Right atrium auricular region (tissue), 2 donors: Measurements from ENCODE around the gene TMEM121. TPM values are rescaled to one million over a fixed set of nuclear protein-coding genes. Genes with fewer than 3 reads are reported as not detected.

ENCODE experiments used
- DNase-seq: peaks from one replicate; pipeline ENCODE4 v3.0.0-alpha.2; 2019; ENCODE audit warnings: low spot score
- H3K27ac ChIP-seq, 2 donors: fragments of 200-600 bp; sonication (generic); 1 replicate in 1 of 2; 2 replicates in 1 of 2; pipeline ENCODE4 v1.5.1; 2016 to 2019
- H3K27me3 ChIP-seq, 2 donors: fragments of 200-600 bp; sonication (generic); one replicate each; pipeline versions ENCODE4 v1.5.1 to v1.6.0; 2017 to 2019
- H3K36me3 ChIP-seq: fragments of 200-600 bp; sonication (generic); one replicate; pipeline ENCODE4 v1.5.1; 2016
- H3K4me1 ChIP-seq, 2 donors: fragments of 200-600 bp; sonication (generic); one replicate each; pipeline versions ENCODE4 v1.5.1 to v1.6.0; 2017 to 2019
- H3K4me3 ChIP-seq, 2 donors: fragments of 200-600 bp; sonication (generic); 1 replicate in 1 of 2; 2 replicates in 1 of 2; pipeline ENCODE4 v1.5.1; 2017 to 2019; ENCODE audit warnings: mild to moderate bottlenecking in 1 of 2, moderate library complexity in 1 of 2
- H3K9me3 ChIP-seq, 2 donors: fragments of 200-600 bp; sonication (generic); one replicate each; pipeline ENCODE4 v1.5.1; 2019
- total RNA-seq, 2 donors: library from RNA; depleted of rRNA; stranded (reverse); fragments of >200 nt; gene quantifications; one replicate each; pipeline ENCODE4 v1.1.0, GENCODE V29; 2016
- TF ChIP-seq, protein P1 (sequence below), 2 donors: fragments of 200-600 bp; sonication (generic); IDR thresholded peaks; one replicate each; pipeline ENCODE4 v1.5.1; 2019; ENCODE audit warnings: antibody characterized with exemption in 2 of 2

Gene TMEM121
- total RNA-seq, 2 donors from 2014 or later: 3.4 to 5.8 TPM

DNA sequence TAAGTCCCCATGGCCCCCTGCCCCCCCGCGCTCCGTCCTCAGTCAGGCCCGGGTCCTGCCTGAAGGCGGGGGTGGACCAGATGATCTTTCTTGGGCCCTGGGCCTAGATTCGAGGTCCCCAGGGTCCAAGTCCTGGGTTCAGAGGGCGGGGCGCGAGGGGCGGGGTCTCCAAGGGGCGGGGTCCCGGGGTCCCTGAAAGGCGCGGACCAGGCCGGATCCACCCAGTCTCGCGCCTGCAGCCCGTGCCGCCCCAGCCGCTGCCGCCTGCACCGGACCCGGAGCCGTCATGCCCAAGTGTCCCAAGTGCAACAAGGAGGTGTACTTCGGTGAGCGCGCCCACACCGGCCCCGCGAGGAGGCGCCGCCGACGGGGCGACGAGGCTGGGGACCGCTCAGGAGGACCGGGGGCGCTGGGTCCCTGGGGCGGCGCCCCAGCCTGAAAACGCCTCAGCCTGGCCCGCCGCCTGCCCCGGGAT lies 39.4 kb upstream of the TMEM121 start:
- peaks cover 0 to 91% of the 10 kb centered on the region in 2 donors for H3K4me1 ChIP-seq

DNA sequence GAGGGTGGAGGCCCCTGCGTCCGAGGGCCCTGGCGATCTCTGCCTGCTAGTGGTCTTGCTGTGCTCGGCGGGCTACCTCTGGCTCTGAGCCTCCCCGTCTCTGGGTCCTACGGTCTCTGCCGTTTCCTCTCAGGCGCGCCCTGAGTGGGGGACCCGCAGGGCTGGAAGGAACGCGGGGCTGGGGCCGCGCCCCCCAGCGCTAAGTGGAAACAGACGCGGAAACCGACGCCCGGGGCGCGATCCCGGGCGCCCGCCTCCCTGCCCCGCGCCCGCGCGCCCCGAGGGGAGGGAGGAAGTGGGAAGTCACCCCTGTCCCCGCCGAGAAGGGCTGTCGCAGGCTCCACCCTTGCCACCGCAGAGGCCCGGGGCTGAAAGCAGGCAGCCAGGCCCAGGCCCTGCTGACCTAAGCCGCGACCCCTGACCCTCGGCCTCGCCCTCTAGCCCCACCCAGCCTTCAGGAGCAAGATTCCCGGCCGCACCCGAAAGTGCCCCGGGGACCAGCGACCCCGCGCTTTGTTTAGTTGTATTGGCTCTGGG lies 38.9 kb upstream of the TMEM121 start:
- DNase-seq: peak; percentile 65
- Histone ChIP-seq H3K9me3 (no peaks in the 10 kb centered on the region), H3K36me3 (no peaks in the 10 kb centered on the region), H3K4me1 (peaks cover 0 to 90% of the 10 kb centered on the region in 2 donors), H3K27me3 (no peaks in the 10 kb centered on the region), H3K4me3 (peak overlapping the region; percentile 62 to 69), H3K27ac (peak overlapping the region; percentile 95 to 98)
- TF ChIP-seq, protein P1, sequence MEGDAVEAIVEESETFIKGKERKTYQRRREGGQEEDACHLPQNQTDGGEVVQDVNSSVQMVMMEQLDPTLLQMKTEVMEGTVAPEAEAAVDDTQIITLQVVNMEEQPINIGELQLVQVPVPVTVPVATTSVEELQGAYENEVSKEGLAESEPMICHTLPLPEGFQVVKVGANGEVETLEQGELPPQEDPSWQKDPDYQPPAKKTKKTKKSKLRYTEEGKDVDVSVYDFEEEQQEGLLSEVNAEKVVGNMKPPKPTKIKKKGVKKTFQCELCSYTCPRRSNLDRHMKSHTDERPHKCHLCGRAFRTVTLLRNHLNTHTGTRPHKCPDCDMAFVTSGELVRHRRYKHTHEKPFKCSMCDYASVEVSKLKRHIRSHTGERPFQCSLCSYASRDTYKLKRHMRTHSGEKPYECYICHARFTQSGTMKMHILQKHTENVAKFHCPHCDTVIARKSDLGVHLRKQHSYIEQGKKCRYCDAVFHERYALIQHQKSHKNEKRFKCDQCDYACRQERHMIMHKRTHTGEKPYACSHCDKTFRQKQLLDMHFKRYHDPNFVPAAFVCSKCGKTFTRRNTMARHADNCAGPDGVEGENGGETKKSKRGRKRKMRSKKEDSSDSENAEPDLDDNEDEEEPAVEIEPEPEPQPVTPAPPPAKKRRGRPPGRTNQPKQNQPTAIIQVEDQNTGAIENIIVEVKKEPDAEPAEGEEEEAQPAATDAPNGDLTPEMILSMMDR (IDR thresholded peaks at IDR 0.05): no peak

More for the DNA sequence above, 39.4 kb upstream of the TMEM121 start:
- H3K36me3 ChIP-seq: no peaks in the 10 kb centered on the region
- H3K9me3 ChIP-seq: no peaks in the 10 kb centered on the region
- peak overlapping the region; percentile 95 to 98 for H3K27ac ChIP-seq
- peak; percentile 83 for DNase-seq
- TF ChIP-seq, protein P1 (IDR thresholded peaks at IDR 0.05): no peak
- peak overlapping the region; percentile 62 to 69 for H3K4me3 ChIP-seq
- H3K27me3 ChIP-seq: no peaks in the 10 kb centered on the region

DNA sequence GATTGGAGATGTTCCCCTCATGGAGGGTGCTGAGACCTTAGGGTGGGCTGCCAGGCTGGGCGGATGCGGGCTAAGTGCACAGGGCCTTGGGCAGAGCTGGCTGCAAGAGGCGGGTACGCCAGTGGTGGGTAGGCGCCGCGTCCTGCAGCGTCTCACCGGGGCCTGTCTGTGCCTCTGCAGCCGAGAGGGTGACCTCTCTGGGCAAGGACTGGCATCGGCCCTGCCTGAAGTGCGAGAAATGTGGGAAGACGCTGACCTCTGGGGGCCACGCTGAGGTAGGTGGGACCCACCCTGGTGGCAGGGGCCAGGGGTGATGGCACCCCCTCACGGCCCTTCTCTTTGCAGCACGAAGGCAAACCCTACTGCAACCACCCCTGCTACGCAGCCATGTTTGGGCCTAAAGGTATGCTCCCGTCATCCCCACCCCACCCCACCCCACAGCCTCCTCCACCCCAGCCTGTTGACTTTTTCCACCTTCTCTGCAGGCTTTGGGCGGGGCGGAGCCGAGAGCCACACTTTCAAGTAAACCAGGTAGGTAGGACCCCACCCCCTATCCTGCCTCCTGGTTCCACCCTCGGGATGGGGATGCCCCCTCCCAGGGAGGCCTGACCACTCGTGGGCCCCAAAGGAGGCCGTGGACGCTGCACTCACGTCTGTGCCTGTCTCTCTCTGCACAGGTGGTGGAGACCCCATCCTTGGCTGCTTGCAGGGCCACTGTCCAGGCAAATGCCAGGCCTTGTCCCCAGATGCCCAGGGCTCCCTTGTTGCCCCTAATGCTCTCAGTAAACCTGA lies 38.2 kb upstream of the TMEM121 start:
- Histone ChIP-seq H3K36me3 (no peaks in the 10 kb centered on the region), H3K4me1 (peaks cover 0 to 83% of the 10 kb centered on the region in 2 donors), H3K4me3 (peak overlapping the region; percentile 62 to 69), H3K9me3 (no peaks in the 10 kb centered on the region), H3K27ac (peak overlapping the region; percentile 95 to 98), H3K27me3 (no peaks in the 10 kb centered on the region)
- peak; percentile 62 for DNase-seq
- TF ChIP-seq, protein P1 (IDR thresholded peaks at IDR 0.05): no peak

DNA sequence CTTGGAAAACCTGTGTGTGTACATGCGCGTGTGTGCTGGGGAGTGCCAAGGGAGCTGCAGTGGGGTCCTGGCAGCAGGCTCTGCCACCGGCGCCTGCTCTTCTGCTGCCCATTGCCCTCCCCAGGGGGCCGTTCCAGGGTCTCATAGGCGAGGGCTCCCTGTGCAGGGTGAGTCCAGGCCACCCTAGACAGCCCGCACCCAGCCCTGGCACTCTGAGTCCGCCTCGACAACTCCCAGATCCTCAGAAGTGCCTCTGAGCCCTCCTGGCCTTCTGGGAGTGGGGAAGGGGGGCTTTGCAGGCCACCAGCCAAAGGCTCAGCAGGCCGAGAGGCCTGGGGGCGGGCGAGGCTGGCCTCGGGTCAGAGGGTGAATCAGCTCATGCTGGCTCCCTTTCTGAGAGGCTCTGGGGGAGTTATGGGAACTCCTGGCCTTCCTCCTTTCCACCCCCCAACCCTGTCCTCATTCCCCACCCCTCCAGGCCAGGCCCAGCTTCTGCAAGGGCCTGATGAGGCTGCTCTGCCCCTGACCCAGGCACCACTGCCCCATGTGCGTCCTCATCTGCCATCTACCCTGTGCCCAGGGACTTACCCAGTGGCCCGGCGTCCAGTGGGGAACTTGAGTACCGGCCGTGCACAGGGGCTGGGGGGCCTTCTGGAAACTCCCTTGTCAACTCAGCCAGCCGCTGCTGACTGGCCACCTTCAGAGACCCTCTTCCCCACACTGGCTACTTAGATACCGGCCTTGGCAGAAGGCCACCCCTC lies 37.4 kb upstream of the TMEM121 start:
- Histone ChIP-seq H3K36me3 (no peaks in the 10 kb centered on the region), H3K27me3 (no peaks in the 10 kb centered on the region), H3K4me1 (peaks cover 0 to 75% of the 10 kb centered on the region in 2 donors), H3K27ac (peak overlapping the region; percentile 95 to 98), H3K4me3 (peak overlapping the region; percentile 62 to 69), H3K9me3 (no peaks in the 10 kb centered on the region)
- peak; percentile 65 for DNase-seq
- TF ChIP-seq, protein P1 (IDR thresholded peaks at IDR 0.05): no peak

DNA sequence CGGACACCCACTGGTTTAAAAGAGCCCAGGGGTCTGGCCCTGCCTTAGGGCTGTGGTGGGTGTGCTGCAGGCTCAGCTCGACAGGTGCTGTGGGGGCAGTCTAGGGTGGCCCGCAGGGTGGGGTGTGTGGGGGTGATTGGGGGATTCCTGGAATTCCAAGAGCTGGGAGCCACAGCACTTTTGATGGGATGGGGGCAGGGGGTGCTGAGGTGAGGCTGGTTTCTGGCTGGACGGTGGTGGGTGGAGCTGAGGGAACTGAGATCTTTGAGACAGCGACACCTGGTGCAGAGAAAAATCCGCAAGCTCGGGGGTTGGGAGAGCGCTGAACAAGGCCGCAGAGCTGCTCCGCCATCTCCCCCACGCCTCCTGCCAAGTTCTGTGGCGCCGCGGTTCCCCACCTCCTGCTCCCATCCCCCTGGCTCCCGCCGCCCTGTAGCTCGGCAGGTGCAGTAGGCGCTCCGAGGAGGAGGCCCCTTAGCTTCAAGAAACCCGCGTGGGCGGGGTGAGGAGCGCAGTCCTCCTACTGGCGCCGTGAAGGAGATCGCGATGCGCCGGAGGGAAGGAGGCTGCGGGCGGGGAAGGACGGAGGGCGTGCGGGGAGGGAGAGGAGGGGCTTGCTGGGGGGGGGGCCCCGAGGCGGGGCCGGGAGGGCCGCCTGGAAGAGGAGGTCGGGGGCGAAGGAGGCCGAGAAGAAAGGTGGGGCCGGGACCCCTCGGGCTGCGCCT lies 36.7 kb upstream of the TMEM121 start:
- Histone ChIP-seq H3K9me3 (no peaks in the 10 kb centered on the region), H3K4me1 (peaks cover 0 to 68% of the 10 kb centered on the region in 2 donors), H3K36me3 (no peaks in the 10 kb centered on the region), H3K27ac (peak overlapping the region; percentile 95 to 98), H3K27me3 (no peaks in the 10 kb centered on the region), H3K4me3 (peak overlapping the region; percentile 50 to 69)
- TF ChIP-seq, protein P1 (IDR thresholded peaks at IDR 0.05): peak; percentile 47 to 74
- peak; percentile 89 for DNase-seq
